Neuronal stem cell (in vitro differentiated cells): Measurements from ENCODE around the gene DNAJB1.
A peak's percentile ranks its signal among the peaks of the same experiment; 100 is the strongest.
"Not testable (repeated sequence)": the region's sequence is repeated elsewhere in the genome, so short reads cannot be mapped to it uniquely, and the experiment has no call there.

Experiments used
- DNase-seq: peaks from one replicate; pipeline ENCODE4 v3.0.0-alpha.2; 2013; ENCODE audit warnings: low spot score
- H2AFZ ChIP-seq: one replicate; pipeline ENCODE4 v1.6.1; 2013; ENCODE audit warnings: mild to moderate bottlenecking, low read length, inconsistent platforms
- H2AK5ac ChIP-seq: 2 replicates; pipeline ENCODE4 v1.6.1; 2013; ENCODE audit warnings: low read depth, mild to moderate bottlenecking, inconsistent platforms, low read length, moderate library complexity, mixed read lengths
- H2BK120ac ChIP-seq: 2 replicates; pipeline ENCODE4 v1.6.1; 2013; ENCODE audit warnings: low read depth, mild to moderate bottlenecking, inconsistent platforms, low read length, moderate library complexity, mixed read lengths
- H2BK12ac ChIP-seq: one replicate; pipeline ENCODE4 v1.6.1; 2013; ENCODE audit warnings: low read length, inconsistent platforms
- H2BK15ac ChIP-seq: 2 replicates; pipeline ENCODE4 v1.6.1; 2013; ENCODE audit warnings: mild to moderate bottlenecking, low read length, inconsistent platforms, mixed read lengths
- H2BK5ac ChIP-seq: one replicate; pipeline ENCODE4 v1.6.1; 2013; ENCODE audit warnings: inconsistent platforms, mild to moderate bottlenecking, low read length, moderate library complexity
- H3K14ac ChIP-seq: one replicate; pipeline ENCODE4 v1.6.1; 2013; ENCODE audit warnings: low read length, inconsistent platforms
- H3K18ac ChIP-seq: 2 replicates; pipeline ENCODE4 v1.6.1; 2013; ENCODE audit warnings: low read length, inconsistent platforms
- H3K23ac ChIP-seq: 2 replicates; pipeline ENCODE4 v1.6.1; 2013; ENCODE audit warnings: low read depth, mild to moderate bottlenecking, mixed read lengths, low read length, inconsistent platforms; ENCODE audit not compliant: poor library complexity
- H3K27ac ChIP-seq: replicated peaks from 3 replicates; pipeline ENCODE4 v1.5.1; 2013; ENCODE audit warnings: low read length, inconsistent platforms
- H3K27me3 ChIP-seq, 3 experiments: 2 replicates each; pipeline ENCODE4 v1.6.1; 2013; ENCODE audit warnings: low read length in 3 of 3, mild to moderate bottlenecking in 2 of 3, inconsistent platforms in 1 of 3, low read depth in 1 of 3, mixed read lengths in 1 of 3, moderate library complexity in 1 of 3; ENCODE audit not compliant: control insufficient read depth in 3 of 3, insufficient read depth in 3 of 3
- H3K36me3 ChIP-seq, 2 donors: replicated peaks in 1 of 2; 2 replicates each; pipeline ENCODE4 v1.6.1; 2013; ENCODE audit warnings: low read length in 2 of 2; ENCODE audit not compliant: control insufficient read depth in 2 of 2, insufficient read depth in 2 of 2
- H3K4ac ChIP-seq: 2 replicates; pipeline ENCODE4 v1.6.1; 2013; ENCODE audit warnings: inconsistent platforms, mild to moderate bottlenecking, low read length, moderate library complexity
- H3K4me1 ChIP-seq, 2 donors: 1 replicate in 1 of 2; 2 replicates in 1 of 2; pipeline ENCODE4 v1.6.1; 2013; ENCODE audit warnings: low read length in 2 of 2, low read depth in 1 of 2; ENCODE audit not compliant: control insufficient read depth in 2 of 2, insufficient read depth in 1 of 2
- H3K4me2 ChIP-seq: one replicate; pipeline ENCODE4 v1.6.1; 2013; ENCODE audit warnings: mild to moderate bottlenecking, low read length, inconsistent platforms; ENCODE audit not compliant: insufficient read depth, poor library complexity, severe bottlenecking
- H3K4me3 ChIP-seq, 2 donors: 2 replicates each; pipeline ENCODE4 v1.5.1; 2013; ENCODE audit warnings: low read length in 2 of 2, mild to moderate bottlenecking in 2 of 2, inconsistent platforms in 1 of 2, moderate library complexity in 1 of 2
- H3K79me1 ChIP-seq: one replicate; pipeline ENCODE4 v1.6.1; 2013; ENCODE audit warnings: low read depth, mild to moderate bottlenecking, inconsistent platforms, low read length, moderate library complexity
- H3K9ac ChIP-seq: one replicate; pipeline ENCODE4 v1.6.1; 2013; ENCODE audit warnings: mild to moderate bottlenecking, low read depth, low read length, inconsistent platforms; ENCODE audit not compliant: poor library complexity
- H3K9me3 ChIP-seq, 2 donors: replicated peaks in 1 of 2; 2 replicates each; pipeline versions ENCODE3 to v1.6.1; 2013; ENCODE audit warnings: low read length in 2 of 2, mild to moderate bottlenecking in 2 of 2, inconsistent platforms in 1 of 2, low read depth in 1 of 2, mixed read lengths in 1 of 2, moderate library complexity in 1 of 2; ENCODE audit not compliant: control insufficient read depth in 2 of 2, insufficient read depth in 1 of 2
- H4K8ac ChIP-seq: one replicate; pipeline ENCODE4 v1.6.1; 2013; ENCODE audit warnings: low read depth, mild to moderate bottlenecking, inconsistent platforms, low read length, moderate library complexity
- H4K91ac ChIP-seq: one replicate; pipeline ENCODE4 v1.6.1; 2013; ENCODE audit warnings: low read length, low read depth, mild to moderate bottlenecking, inconsistent platforms; ENCODE audit not compliant: poor library complexity
- WGBS, 2 donors: extraction: QIAGEN DNeasy Blood & Tissue Kit; methylation state at CpG; one replicate each; pipeline ENCODE4 v1.1.7; 2013; ENCODE audit warnings: missing lambda C conversion rate in 2 of 2, mixed read lengths in 1 of 2; ENCODE audit not compliant: insufficient read length in 2 of 2, insufficient replicate concordance in 1 of 2; ENCODE audit errors: extremely low coverage in 2 of 2; 5-methylcytosine and 5-hydroxymethylcytosine counted together

Gene DNAJB1

DNA sequence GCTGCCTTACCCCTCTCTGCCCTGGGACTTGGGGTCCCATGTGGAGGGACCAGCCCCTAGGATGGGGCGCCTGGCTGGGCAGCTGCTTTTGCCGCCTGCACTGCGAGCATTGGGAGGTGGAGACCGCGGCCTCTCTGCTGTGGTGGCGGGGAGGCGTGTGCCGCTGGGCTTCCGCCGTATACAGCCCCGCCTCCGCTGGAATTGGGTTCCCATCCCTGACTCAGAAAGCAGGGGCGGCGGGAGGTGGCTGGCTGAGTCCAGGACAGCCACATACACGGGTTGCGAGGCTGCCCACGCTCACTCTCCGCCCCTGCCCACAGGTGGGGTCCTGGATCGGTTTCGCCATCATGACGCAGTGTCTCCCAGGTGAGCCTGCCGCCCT lies 47.1 kb upstream of the DNAJB1 start:
- whole genome bisulfite sequencing, 2 donors = no CpG with 5 or more reads among the region's 22 CpGs
- no peak overlapping the region for H3K4ac ChIP-seq
- H2AFZ ChIP-seq = no peak overlapping the region
- H2BK12ac ChIP-seq = no peak overlapping the region
- DNase-seq = no peak
- no peaks in the 10 kb centered on the region for H3K27me3 ChIP-seq
- H3K4me3 ChIP-seq = no peak overlapping the region
- H2AK5ac ChIP-seq = no peak overlapping the region
- peaks cover 0 to 2% of the 10 kb centered on the region in 2 donors for H3K9me3 ChIP-seq
- H3K23ac ChIP-seq = no peak overlapping the region
- H3K79me1 ChIP-seq = peaks cover 21% of the 10 kb centered on the region
- no peak overlapping the region for H3K4me2 ChIP-seq
- no peak overlapping the region for H4K8ac ChIP-seq
- H2BK5ac ChIP-seq = no peak overlapping the region
- H3K4me1 ChIP-seq = peaks cover 3 to 6% of the 10 kb centered on the region in 2 donors
- peaks cover 14 to 56% of the 10 kb centered on the region in 2 donors for H3K36me3 ChIP-seq
- H2BK120ac ChIP-seq = no peak overlapping the region
- no peak overlapping the region for H3K18ac ChIP-seq
- H3K27ac ChIP-seq = no peak overlapping the region
- no peak overlapping the region for H3K14ac ChIP-seq
- H3K9ac ChIP-seq = no peak overlapping the region
- no peak overlapping the region for H2BK15ac ChIP-seq
- no peak overlapping the region for H4K91ac ChIP-seq

DNA sequence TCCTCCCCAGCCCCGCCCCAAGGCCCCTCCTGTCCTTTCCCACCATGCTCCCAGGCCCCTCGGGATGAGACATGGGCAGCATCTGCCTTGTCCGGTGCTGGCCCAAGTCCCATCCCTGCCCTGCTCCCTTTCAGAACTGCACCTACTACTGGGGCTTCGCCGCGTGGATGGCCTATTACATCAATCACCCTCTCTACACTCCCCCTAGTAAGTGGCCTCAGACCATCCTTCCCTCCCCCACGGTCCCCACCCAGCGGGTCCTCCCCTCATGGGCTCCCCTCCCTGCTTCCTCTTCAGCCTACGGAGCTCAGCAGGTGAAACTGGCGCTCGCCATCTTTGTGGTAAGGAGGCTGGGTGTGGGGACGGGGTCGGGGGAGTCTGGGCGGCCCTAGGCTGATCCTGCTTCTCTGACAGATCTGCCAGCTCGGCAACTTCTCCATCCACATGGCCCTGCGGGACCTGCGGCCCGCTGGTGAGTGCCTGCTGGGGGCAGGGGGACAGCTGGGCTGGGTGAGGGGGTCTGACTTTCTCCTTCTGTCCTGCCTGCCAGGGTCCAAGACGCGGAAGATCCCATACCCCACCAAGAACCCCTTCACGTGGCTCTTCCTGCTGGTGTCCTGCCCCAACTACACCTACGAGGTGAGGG lies 46.6 kb upstream of the DNAJB1 start:
- H3K23ac ChIP-seq, H3K14ac ChIP-seq, H2BK15ac ChIP-seq, H3K9ac ChIP-seq, H3K27me3 ChIP-seq, H3K27ac ChIP-seq, H4K91ac ChIP-seq, H4K8ac ChIP-seq, H2BK5ac ChIP-seq, H2AK5ac ChIP-seq, H3K9me3 ChIP-seq, H2AFZ ChIP-seq, H3K4me2 ChIP-seq, H3K18ac ChIP-seq, H3K4ac ChIP-seq, DNase-seq, H2BK12ac ChIP-seq, H3K4me3 ChIP-seq, H2BK120ac ChIP-seq: not testable (repeated sequence)
- no CpG with 5 or more reads among the region's 22 CpGs for WGBS, 2 donors
- Histone ChIP-seq H3K36me3 (peaks cover 14 to 55% of the 10 kb centered on the region in 2 donors), H3K79me1 (peaks cover 26% of the 10 kb centered on the region), H3K4me1 (peaks cover 3 to 10% of the 10 kb centered on the region in 2 donors)

DNA sequence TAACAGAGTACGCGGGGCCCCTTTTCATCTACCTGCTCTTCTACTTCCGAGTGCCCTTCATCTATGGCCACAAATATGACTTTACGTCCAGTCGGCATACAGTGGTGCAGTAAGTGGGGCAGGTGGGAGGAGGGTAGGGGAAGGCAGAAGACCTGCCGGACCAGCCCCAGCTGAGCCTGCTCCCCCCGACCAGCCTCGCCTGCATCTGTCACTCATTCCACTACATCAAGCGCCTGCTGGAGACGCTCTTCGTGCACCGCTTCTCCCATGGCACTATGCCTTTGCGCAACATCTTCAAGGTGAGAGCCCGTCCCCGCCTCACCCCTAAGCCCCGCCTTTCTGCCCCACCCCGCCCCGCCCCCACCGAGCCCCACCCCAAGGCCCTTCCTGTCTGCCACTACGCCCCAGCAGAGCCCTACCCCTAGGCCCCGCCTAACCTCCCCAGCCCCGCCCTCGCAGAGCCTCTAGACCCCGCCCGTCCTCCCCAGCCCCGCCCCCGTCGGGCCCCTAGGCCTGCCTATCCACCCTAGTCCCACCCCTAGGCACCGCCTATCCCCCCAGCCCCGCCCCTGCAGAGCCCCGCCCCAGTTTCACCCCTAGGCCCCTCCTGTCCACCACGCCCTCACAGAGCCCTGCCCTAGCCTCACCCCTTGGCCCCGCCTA lies 45.9 kb upstream of the DNAJB1 start:
- peaks cover 14 to 49% of the 10 kb centered on the region in 2 donors for H3K36me3 ChIP-seq
- H4K91ac ChIP-seq = no peak overlapping the region
- H3K9ac ChIP-seq = no peak overlapping the region
- no peaks in the 10 kb centered on the region for H3K27me3 ChIP-seq
- no peak overlapping the region for H3K4me2 ChIP-seq
- H2AFZ ChIP-seq = no peak overlapping the region
- H2BK120ac ChIP-seq = no peak overlapping the region
- no peaks in the 10 kb centered on the region for H3K9me3 ChIP-seq
- peak overlapping the region; percentile 71 for H3K18ac ChIP-seq
- H2BK5ac ChIP-seq = no peak overlapping the region
- H3K4ac ChIP-seq = no peak overlapping the region
- H3K79me1 ChIP-seq = peaks cover 22% of the 10 kb centered on the region
- H3K23ac ChIP-seq = no peak overlapping the region
- no peak overlapping the region for H3K14ac ChIP-seq
- no peak overlapping the region for H2AK5ac ChIP-seq
- WGBS, 2 donors = no CpG with 5 or more reads among the region's 33 CpGs
- H3K27ac ChIP-seq = no peak overlapping the region
- H2BK12ac ChIP-seq = no peak overlapping the region
- H3K4me3 ChIP-seq = no peak overlapping the region
- peaks cover 3 to 11% of the 10 kb centered on the region in 2 donors for H3K4me1 ChIP-seq
- H2BK15ac ChIP-seq = no peak overlapping the region
- DNase-seq = no peak
- H4K8ac ChIP-seq = no peak overlapping the region

DNA sequence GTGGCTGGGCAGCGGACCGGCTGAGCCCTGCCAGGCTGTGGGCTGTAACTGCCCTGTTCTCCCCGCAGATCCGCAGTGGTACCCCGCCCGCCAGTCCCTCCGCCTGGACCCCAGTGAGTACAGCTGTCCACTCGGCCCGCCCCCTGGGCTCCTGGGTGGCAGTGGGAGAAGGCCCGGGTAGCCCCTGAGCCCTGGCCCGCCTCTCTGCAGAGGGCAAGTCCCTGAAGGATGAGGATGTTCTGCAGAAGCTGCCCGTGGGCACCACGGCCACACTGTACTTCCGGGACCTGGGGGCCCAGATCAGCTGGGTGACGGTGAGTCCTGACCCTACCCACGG lies 45.4 kb upstream of the DNAJB1 start:
- H3K9me3 ChIP-seq = no peaks in the 10 kb centered on the region
- no CpG with 5 or more reads among the region's 16 CpGs for WGBS, 2 donors

More for the DNA sequence above, 45.4 kb upstream of the DNAJB1 start:
- no peak overlapping the region for H3K14ac ChIP-seq
- H2BK12ac ChIP-seq = no peak overlapping the region
- no peak overlapping the region for H2AFZ ChIP-seq
- H4K8ac ChIP-seq = no peak overlapping the region
- H3K9ac ChIP-seq = no peak overlapping the region
- no peak overlapping the region for H3K4ac ChIP-seq
- H3K79me1 ChIP-seq = peaks cover 24% of the 10 kb centered on the region
- H2AK5ac ChIP-seq = no peak overlapping the region
- H3K18ac ChIP-seq = no peak overlapping the region
- no peaks in the 10 kb centered on the region for H3K27me3 ChIP-seq
- H2BK5ac ChIP-seq = no peak overlapping the region
- no peak overlapping the region for H3K27ac ChIP-seq
- H3K4me3 ChIP-seq = no peak overlapping the region
- no peak overlapping the region for H4K91ac ChIP-seq
- no peak overlapping the region for H2BK15ac ChIP-seq
- peaks cover 14 to 45% of the 10 kb centered on the region in 2 donors for H3K36me3 ChIP-seq
- H3K23ac ChIP-seq = no peak overlapping the region
- DNase-seq = no peak
- H2BK120ac ChIP-seq = no peak overlapping the region
- peaks cover 3 to 11% of the 10 kb centered on the region in 2 donors for H3K4me1 ChIP-seq
- no peak overlapping the region for H3K4me2 ChIP-seq
